Myocyte (in vitro differentiated cells): ENCODE measurements around the gene TMEM167B. TPM values are rescaled to one million over a fixed set of nuclear protein-coding genes. Genes with fewer than 3 reads are reported as not detected.
A peak's percentile ranks its signal among the peaks of the same experiment; 100 is the strongest.
"Not testable (repeated sequence)": the region's sequence is repeated elsewhere in the genome, so short reads cannot be mapped to it uniquely, and the experiment has no call there.

Experiments
- DNase-seq: peaks from one replicate; pipeline ENCODE4 v3.0.0-alpha.2; 2012; ENCODE audit warnings: low read depth
- polyA plus RNA-seq: library from polyadenylated mRNA; unstranded; fragments of >200 nt; gene quantifications from one replicate; pipeline ENCODE4 v1.2.1, GENCODE V29; 2012; ENCODE audit warnings: missing spikeins
- total RNA-seq: library from RNA; depleted of rRNA; stranded (reverse); fragments of >200 nt; gene quantifications from 2 replicates; pipeline ENCODE4 v1.2.3, GENCODE V29; 2014

Gene TMEM167B
- 30.5 and 34.3 TPM in 2 replicates for total RNA-seq
- polyA plus RNA-seq, result 36.6 TPM

- DNase-seq, result peak; percentile 94
Measured at GRCh38 chr1:109090196-109091077, at the start of gene TMEM167B. Gene TMEM167B, plus strand, starts transcription at chr1:109090764. Its CDS starts 109 bp downstream, at chr1:109090873.

GRCh38 chr1:109040989-109041620, 49.5 kb upstream of the TMEM167B start:
- peak; percentile 47 for DNase-seq

- peak; percentile 97 for DNase-seq
Measured at GRCh38 chr1:109041621-109042468, 48.7 kb upstream of the TMEM167B start, which contains the start of gene WDR47. Gene WDR47, minus strand, starts transcription at chr1:109042102. Its CDS starts 18,590 bp downstream, at chr1:109023512.

- DNase-seq, result no peak
Measured at GRCh38 chr1:109045595-109045994, 45.0 kb upstream of the TMEM167B start.

- DNase-seq, result no peak
Measured at GRCh38 chr1:109046671-109047070, 43.9 kb upstream of the TMEM167B start.

- no peak for DNase-seq
Measured at GRCh38 chr1:109047339-109047738, 43.2 kb upstream of the TMEM167B start.

- no peak for DNase-seq
Measured at GRCh38 chr1:109048335-109048734, 42.2 kb upstream of the TMEM167B start.

GRCh38 chr1:109050228-109050995, 40.2 kb upstream of the TMEM167B start:
- DNase-seq, result no peak

- DNase-seq, result not testable (repeated sequence)
Measured at GRCh38 chr1:109052145-109052544, 38.4 kb upstream of the TMEM167B start.

GRCh38 chr1:109056064-109056463, 34.5 kb upstream of the TMEM167B start:
- DNase-seq, result no peak

- DNase-seq, result no peak
Measured at GRCh38 chr1:109059026-109059425, 31.5 kb upstream of the TMEM167B start.

GRCh38 chr1:109060707-109061106, 29.9 kb upstream of the TMEM167B start:
- no peak for DNase-seq

- peak; percentile 9 for DNase-seq
Measured at GRCh38 chr1:109061183-109061582, 29.4 kb upstream of the TMEM167B start.

- DNase-seq, result no peak
Measured at GRCh38 chr1:109065137-109065536, 25.4 kb upstream of the TMEM167B start.

- DNase-seq, result no peak
Measured at GRCh38 chr1:109067883-109068282, 22.7 kb upstream of the TMEM167B start.

GRCh38 chr1:109069294-109069693, 21.3 kb upstream of the TMEM167B start:
- DNase-seq, result no peak

- peak; percentile 96 for DNase-seq
Measured at GRCh38 chr1:109075531-109076490, 14.8 kb upstream of the TMEM167B start, which contains the start of gene TAF13. Gene TAF13, minus strand, starts transcription at chr1:109076003. Its CDS starts 56 bp downstream, at chr1:109075947.

- no peak for DNase-seq
Measured at GRCh38 chr1:109078317-109078716, 12.2 kb upstream of the TMEM167B start.

- DNase-seq, result no peak
Measured at GRCh38 chr1:109079240-109079622, 11.3 kb upstream of the TMEM167B start.
